CD4-positive, alpha-beta T cell treated with Interleukin-21 for 1 hour (primary cell): Measurements from ENCODE around the gene PAM.
"Not testable (repeated sequence)": the region's sequence is repeated elsewhere in the genome, so short reads cannot be mapped to it uniquely, and the experiment has no call there.

Experiments used
- DNase-seq: peaks from one replicate; pipeline ENCODE4 v3.0.0-alpha.2; 2020

Gene PAM

DNA sequence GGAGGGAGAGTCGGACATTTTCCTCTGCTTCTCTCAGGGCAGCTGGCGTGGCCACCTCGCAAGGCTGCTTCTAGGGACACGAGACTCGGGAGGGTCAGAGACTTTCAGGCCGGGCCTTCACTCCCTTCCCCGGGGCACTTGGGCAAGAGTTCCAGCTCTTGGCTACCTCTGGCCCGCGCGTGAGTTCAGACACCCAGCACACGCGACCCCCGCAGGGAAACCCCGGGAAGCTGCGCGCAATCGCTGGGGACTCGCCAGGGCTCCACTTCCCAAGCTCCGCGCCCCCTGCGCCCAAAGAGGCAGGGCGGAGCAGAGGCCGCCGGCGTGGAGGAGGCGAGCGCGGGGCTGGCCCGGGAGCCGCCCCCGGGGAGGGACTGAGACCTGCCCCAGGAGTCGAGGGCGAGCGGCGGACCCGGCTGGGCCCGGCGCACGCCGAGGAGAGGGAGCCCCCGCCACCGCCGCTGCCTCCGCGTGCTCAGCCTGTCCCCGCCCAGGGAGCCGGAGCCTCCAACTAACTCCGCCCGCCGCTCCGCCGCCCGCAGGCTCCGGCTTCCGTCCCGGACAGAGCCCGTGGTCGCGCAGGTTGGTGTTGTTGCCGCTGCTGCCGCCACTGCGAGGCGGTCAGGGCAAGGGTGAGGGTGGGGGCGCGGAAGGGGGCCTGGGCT, at the start of gene PAM:
Gene PAM, plus strand, starts transcription at position 539 of the 665 bp plus-strand sequence. CDS start 110,891 bp downstream, outside the sequence.
- peak; percentile 76 for DNase-seq

DNA sequence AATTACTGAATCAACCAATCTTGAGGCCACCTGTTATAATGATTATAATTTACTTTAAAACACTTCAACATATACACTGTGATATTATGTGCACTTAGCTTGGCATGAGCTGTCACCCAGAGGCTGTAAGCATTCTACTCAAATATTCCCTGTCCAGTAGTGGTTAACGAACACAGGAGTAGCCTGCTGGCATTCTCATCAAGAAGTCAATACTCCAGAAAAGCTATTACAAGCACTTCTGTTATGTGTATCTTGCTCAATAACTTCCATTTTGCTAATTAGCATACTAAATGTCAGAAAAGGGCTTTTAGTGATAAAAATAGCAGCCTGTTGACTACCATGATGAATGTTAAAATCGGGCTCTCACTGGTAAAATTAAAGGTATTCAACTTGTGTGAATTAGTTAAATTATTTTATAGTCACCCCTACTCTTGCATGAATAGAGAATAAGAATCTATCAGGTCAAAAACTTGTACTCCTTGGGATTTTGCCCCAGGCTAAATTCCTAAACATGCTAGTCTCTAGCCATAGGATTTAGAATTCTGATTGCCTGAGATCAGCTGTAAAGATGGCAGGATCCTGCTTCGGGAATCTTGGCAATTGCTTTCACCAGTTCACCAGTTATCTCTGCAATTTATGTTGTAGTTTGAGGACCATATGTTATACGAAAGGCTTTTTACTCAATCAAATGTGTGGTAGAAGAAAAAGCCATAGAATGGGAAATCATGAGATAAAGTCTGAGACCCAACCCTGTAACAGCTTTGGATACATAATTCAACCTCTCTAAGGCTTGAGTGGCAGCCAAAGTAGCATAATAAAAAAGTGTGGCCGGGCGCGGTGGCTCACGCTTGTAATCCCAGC, 43.4 kb upstream of the PAM start:
- no peak for DNase-seq

DNA sequence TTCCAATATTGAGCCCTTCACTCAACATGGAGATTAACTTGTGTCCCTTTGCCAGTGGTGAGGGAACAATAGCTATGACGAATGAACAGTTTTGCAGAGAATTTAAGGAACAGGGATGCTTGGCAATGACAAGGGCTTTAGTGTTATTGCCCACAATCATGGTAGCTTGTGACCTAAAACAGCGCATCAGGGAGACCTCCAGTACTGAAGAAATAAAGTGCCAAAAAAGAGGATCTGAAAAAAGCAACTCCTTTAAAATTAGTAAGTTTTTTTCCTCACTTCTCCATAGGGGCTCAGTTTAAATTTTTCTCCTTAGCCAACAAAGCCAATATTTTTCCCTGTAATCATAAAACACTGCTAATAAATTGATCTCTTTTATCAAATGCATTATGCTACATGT, 41.8 kb upstream of the PAM start:
- DNase-seq, result no peak

DNA sequence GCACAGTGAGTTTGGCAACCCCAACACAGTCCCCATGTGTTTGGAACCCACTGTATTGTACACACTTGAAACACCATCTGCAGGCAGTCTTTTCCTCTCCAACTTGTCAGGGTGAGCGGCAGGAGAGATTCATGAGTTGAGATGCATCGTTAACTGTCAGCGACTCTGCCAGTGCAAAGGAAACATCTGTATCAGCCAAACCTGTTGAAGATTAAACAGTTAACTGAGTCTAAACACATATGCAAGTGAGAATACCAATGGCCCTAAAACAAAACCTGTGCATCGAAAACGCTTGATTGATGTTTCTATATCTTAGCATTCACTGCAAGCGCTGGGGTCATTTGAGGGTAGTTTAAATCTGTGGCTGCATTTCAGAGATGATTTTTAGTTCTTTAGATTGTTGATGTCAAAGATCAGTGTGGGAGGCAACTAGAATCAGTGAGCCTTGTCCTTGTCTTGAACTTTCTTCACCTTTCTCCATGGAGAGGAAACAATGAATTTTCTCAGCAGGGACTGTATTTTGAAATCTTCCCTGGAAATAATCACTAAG, 41.3 kb upstream of the PAM start:
- DNase-seq, result no peak

DNA sequence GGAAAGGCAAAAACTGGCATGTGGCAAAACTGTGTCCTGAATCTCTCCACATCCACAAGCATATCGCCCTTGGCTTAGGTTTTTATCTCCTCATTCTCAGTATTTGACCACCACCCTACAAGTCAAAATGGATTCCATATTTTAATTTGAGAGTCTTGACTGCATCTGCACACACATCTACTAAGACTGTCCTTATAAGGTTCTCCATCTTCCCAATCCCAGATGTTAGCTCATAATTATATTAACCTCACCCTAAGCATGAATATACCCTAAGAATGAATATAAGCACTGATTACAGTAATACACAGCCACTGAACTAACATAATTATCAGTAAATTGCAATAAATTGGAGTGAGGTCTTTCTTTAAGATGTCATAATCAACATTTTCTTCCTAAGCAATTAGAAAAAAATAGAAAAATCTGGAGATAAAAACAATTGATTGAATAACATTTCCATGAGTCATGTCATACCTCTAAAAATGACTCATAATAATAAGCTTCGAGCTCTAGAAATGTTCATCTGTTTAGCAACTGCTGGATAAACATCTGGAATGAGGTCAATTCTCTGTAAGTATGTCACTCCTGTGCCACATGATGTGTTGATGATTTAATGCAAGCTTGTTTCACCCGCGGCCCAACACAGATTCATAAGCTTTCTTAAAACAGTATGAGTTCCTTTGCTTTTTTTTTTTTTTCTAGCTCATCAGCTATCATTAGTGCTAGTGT, 39.9 kb upstream of the PAM start:
- no peak for DNase-seq

DNA sequence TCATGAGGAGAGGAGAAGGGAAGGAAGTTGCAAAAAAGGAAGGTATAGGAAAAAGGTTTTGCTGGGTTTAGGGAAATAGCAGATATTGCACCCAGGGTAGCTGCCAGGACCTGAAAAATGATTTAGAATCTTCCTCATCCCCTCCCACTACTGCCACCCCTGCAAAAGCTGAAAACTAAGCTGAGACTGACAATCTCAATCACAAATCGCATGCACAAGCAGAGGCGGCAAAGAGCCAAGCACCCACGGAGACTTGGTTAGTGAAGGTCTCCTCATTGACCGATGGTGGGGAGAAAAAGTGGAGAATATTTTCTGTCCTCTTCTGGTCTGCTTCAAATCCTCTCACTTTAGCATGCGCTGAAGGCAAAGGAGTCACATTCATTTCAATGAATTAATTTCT, 39.1 kb upstream of the PAM start:
- DNase-seq, result no peak

DNA sequence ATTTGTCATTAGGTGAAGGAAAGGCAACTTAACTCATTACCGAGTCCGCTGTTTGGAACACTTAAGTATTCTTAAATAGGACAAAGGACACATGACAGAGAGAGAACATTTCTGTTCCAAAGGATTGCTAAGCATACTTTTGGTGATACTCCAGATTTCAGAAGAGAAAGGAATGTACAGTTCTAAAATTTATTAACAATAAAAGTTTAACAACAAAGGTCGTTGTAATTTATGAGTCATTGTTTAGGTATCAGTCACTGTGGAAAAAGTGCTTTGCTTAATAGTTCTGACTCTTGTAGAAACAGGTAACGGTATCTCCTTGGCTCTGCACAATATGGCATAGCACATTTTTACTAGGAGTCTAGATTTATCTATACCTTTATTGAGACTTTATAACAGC, 36.3 kb upstream of the PAM start:
- DNase-seq, result no peak

DNA sequence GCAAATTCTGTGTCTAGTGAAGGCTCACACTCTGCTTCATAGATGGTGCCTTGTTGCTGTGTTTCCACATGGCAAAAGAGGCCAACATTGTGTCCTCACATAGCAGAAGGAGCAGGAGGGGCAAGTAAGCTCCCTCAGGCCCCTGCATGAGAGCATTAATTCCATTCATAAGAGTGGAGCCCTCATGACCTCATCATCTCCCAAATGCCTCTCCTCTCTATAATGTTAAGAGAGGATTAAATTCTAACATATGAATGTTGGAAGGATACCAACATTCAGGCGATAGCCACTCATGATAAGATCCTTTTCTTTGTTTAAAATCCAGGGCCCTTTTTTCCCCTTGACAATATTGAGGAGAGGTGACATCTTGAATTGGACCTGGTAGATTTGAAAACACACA, 35.2 kb upstream of the PAM start:
- DNase-seq, result no peak

DNA sequence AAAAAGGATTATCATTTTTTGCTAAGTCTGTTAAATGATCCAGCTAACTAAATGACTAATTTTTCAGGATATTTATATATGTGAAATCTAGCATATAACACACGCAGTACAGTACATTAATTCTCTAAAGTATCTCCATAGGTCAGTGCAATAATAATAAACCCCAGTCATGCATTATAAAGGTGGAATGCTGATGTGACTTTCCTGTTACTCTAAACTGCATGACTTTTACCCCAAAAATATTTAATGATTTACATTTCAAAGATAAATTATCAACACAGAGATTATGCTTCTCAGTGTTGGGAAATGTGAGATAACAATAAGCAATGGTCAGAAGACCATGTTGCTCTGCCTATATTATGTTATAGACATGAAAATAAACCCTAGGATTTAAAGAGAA, 34.1 kb upstream of the PAM start:
- DNase-seq, result no peak

DNA sequence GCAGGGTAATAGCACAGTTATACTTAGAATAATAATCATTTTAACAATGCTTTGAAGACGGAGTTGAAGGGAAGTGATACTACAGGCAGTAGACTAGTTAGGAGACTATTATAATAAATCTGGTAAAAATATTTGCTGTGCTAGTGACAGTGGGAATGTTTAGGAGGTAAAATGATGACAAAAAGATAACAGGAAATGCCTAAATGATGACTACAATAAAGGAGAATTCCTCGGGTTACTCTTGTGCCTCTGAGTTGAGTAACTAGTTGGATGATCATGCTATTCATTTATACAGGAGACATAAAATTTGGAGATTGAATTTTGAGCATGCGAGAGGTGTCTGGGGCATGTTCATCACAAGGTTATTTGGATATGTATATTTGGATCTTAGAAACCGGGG, 32.2 kb upstream of the PAM start:
- DNase-seq, result no peak

DNA sequence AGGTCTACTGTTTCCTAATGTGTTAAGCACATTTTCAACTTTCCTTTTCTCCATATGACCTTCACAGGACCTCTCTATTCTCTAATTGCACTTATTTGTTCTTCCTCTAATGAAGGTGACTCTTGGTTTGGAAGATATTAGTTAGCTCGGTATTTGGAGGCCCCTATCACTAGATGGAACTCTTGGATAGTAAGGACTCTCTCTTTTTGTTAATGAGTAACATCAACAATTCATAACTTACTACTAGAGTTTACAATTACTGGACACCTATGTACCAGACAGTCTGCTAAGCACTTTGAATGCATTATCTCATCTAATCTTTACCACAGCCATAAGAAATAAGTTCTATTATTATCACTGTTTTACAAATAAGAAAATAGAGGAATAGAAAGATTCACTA, 23.4 kb upstream of the PAM start:
- no peak for DNase-seq

DNA sequence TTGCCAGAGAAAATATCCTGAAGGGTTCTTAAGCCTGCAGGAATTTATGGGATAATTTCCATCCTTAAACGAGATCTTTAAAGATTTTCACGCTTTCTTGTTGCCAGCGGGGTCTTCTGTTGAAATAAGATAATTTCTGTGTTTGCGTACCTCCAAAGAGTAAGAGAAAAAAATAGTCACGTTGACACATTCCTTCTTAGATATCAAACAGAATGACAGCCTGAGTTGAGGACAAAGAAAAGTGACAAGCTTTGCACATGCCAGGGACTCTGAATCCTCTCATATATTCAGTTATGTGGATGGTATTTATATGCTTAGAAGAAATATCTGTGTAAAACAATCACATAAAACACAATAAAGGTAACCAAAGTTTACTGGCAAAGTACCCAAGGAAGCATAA, 21.6 kb upstream of the PAM start:
- DNase-seq, result no peak

DNA sequence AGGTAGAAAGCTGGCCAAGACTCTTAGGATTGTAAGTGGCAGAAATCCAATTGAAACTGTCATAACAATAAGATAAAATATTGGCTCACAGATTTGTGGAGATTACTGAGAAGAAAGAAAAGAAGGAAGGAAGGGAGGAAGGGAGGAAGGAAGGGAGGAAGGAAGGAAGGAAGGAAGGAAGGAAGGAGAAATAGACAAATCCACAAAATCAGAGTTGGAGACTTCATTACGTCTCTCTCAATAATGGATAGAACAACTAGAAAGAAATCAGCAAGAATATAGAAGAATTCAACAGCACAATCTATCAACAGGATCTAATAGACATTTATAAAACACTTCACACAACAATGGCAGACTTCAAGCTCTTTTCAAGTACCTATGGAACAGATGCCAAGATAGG, 17.9 kb upstream of the PAM start:
- no peak for DNase-seq

DNA sequence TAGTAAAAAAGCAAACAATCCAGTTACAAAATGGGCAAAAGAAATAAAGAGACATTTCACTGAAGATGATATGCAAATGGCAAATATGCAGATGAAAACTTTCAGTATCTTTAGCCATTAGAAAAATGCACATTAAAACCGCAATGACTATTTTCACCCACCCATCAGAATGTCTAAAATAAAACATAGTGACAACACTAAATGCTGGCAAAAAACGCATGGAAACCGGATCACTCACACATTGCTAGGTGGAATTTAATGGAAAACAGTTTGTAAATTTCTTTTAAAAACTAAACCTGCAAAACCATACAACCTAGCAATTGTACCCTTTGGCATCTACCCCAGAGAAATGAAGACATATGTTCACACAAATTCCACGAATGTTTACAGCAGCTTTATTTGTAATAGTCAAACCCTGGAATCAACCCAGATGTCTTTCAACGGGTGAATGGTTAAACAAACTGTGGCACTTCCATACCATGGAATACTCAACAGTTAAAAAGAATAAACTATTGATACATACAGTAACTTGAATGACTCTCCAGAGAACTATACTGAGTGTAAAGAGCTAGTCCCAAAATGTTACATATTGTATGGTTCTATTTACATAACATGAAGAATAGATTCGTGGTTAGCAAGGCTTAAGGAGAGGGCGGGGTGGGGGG, 17.2 kb upstream of the PAM start:
- DNase-seq, result no peak

DNA sequence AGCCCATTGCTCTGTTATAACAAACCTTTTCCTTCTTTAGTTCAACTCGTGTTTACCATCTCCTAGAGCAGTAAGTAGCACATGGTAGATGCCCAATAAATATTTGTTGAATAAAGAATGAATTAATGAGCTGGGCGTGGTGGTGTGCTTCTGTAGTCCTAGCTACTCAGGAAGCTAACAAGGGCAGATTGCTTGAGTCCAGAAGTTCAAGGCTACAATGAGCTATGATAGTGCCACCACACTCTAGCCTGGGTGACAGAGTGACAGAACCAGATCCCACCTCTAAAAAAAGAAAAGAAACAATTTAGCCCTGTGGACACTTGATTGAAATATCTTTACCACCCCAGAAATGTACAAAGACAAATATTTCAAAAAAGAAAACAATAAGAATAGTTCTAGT, 14.6 kb upstream of the PAM start:
- DNase-seq, result no peak

DNA sequence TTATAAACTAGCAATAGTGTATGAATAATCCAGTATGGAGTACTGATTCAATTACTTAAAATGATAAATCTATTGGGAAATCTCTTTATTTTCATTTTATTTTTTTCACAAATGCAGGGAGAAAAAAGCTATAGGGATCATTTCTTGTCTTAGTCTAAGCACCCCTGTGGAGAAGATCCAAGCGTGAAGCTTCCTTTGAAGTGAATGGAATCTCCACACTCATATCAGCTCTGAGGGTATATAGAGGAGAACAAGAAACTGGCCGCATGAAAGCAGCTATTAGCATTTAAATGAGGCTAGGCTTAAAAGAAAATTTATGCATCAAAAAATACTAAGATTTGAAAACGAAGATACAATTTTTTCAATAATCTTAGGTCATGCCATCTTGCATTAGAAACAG, 12.9 kb upstream of the PAM start:
- no peak for DNase-seq

DNA sequence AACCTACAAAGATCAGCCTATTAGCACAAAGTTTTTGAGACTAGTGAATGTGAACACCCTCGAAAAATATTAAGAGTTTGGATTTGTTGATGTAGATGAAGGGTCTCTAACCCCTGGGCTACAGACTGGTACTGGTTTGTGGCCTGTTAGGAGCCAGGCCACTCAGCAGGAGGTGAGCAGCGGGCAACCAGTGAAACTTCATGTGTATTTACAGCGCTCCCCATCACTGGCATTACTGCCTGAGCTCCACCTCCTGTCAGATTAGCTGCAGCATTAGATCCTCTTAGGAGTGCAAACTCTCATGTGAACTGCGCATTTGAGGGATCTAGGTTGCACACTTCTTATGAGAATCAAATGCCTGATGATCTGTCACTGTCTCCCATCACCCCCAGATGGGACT, 11.2 kb upstream of the PAM start:
- DNase-seq, result no peak

DNA sequence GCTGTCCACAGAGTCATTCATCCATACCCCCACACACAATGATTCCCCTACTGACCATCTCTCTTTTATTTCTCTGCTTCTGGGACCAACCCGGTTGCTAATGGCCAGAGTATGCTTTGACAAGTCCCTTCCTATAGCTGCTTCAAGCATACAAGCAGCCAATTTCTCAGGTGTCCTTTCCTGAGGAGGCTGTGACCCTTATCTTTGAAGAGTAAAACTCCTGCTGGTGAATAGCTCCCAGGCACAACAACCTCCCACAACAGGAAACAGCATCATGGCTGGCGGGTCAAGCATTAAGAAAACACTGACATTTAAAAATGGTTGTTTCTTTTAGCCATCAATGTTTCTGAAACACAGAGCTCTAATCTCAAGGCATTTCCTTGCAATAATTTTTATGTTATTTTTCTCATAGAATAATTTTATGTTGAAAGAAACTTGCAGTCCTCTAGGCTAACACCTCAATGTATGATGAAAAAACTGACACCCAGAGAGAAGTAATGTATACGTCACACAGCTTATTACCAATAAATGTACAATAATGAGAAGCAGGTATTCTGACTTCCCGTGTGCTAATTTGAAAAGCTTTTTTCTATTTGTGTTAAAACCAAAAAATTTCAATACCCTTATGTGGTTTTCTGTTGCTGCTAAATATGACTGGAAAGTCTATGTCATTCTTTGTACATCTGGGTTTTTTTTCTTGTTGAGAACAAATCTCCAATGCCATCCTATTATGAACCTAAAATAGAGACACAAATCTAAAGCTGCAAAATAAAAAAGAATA, 7.5 kb upstream of the PAM start:
- no peak for DNase-seq

DNA sequence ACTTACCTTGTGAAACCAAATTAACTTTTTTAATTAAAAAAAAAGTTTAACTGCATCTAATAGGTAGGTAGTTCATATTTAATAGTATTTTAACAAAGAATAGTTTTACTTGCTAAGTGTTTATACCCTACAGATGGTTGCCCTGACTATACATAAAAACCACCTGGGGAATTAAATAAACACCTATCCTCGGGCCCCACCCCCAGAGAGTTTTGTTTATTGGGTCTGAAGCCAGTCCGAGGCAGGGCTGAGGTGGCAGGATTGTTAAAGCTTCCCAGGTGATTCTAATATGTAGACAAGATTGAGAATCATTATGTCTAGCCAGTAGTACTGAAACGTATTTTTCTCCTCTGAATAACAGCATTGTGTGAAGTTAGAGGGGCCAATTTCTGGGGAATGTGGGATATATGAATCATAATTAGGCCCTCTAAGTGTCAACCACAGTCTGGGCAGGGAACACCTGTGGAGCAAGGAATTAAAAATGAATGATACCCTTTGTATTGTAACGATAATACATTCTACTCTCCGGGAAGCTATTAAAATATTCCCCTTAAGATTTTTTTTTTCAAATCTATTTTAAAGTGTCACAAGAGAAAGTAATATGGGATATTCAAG, 5.6 kb upstream of the PAM start:
- no peak for DNase-seq

DNA sequence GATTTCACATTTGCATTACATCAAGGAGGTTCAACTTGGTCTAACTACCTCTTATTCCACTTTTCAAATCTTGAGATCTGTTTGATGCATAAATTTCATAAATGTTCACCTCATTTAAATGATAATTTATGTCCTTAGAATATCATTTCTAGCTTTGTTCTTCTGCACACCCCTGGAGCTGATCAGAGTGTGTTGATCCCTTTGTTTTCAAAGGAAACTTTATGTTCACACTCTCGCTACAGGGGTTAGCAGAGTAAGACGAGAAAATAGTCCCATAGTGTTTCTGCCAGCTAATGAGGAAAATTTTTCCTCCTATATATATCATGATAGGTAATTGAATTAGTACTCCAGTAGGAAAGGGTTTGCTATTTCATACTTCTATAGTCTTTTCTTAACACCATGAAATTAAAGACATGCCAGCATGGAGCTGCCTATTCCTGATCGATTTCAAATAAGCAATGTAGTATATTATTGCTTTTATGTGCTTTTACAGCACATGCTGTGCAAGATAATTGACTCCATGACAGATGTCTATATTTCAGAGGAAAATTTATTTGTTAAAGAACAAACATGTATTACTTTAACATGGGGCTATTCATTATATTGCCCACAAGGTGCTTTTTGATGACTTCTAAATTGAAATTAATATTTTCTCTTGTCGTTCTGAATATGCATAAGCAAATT, 4.8 kb upstream of the PAM start:
- no peak for DNase-seq

DNA sequence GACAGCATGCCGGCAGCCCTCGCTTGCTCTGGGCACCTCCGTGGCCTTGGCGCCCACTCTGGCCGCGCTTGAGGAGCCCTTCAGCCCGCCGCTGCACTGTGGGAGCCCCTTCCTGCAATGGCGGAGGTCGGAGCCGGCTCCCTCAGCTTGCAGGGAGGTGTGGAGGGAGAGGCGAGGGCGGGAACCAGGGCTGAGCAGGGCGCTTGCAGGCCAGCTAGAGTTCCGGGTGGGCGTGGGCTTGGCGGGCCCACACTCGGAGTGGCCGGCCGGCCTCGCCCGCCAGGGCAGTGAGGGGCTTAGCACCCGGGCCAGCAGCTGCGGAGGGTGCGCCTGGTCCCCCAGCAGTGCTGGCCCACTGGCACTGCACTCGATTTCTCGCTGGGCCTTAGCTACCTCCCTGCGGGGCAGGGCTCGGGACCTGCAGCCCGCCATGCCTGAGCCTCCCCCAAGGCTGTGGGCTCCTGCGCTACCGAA, 3.2 kb upstream of the PAM start:
- not testable (repeated sequence) for DNase-seq
